ENCODE results near the gene RNF217. TPM values are rescaled to one million over a fixed set of nuclear protein-coding genes. Genes with fewer than 3 reads are reported as not detected.

The RNF217 gene
- total RNA-seq, 1 donor from 2014 or later: 14.2 TPM

- peak; percentile 44 for DNase-seq (ENCODE audit: low read depth)
- H3K36me3 ChIP-seq (ENCODE audit: control insufficient read depth, insufficient read depth, low read length): no peaks in the 10 kb centered on the region
- no peaks in the 10 kb centered on the region for H3K27me3 ChIP-seq (ENCODE audit: control insufficient read depth, insufficient read depth, low read length)
- no peak for FAIRE-seq
- H3K4me3 ChIP-seq (ENCODE audit: low read depth, low read length): no peak overlapping the region
- no peak for TF ChIP-seq CTCF (IDR thresholded peaks at IDR 0.05; ENCODE audit: insufficient read depth, low read length, severe bottlenecking)
These were observed 3.4 kb upstream of the RNF217 start for GRCh38 chr6:124958759-124959354.

- FAIRE-seq (no peak), DNase-seq (ENCODE audit: low read depth) (peak; percentile 45)
- no peak for TF ChIP-seq CTCF (IDR thresholded peaks at IDR 0.05; ENCODE audit: insufficient read depth, low read length, severe bottlenecking)
- Histone ChIP-seq H3K36me3 (ENCODE audit: control insufficient read depth, insufficient read depth, low read length) (no peaks in the 10 kb centered on the region), H3K4me3 (ENCODE audit: low read depth, low read length) (peak overlapping the region; percentile 65), H3K27me3 (ENCODE audit: control insufficient read depth, insufficient read depth, low read length) (no peaks in the 10 kb centered on the region)
These were observed 1.3 kb upstream of the RNF217 start for GRCh38 chr6:124960757-124961463.

- no peak for TF ChIP-seq CTCF (IDR thresholded peaks at IDR 0.05; ENCODE audit: insufficient read depth, low read length, severe bottlenecking)
- no peaks in the 10 kb centered on the region for H3K27me3 ChIP-seq (ENCODE audit: control insufficient read depth, insufficient read depth, low read length)
- no peak for DNase-seq (ENCODE audit: low read depth)
- no peak for FAIRE-seq
- H3K36me3 ChIP-seq (ENCODE audit: control insufficient read depth, insufficient read depth, low read length): no peaks in the 10 kb centered on the region
- peak overlapping the region; percentile 65 for H3K4me3 ChIP-seq (ENCODE audit: low read depth, low read length)
These were observed 817 bp upstream of the RNF217 start for GRCh38 chr6:124961464-124961776.

- FAIRE-seq (no peak), DNase-seq (ENCODE audit: low read depth) (no peak)
- Histone ChIP-seq H3K27me3 (ENCODE audit: control insufficient read depth, insufficient read depth, low read length) (no peaks in the 10 kb centered on the region), H3K4me3 (ENCODE audit: low read depth, low read length) (peak overlapping the region; percentile 65), H3K36me3 (ENCODE audit: control insufficient read depth, insufficient read depth, low read length) (no peaks in the 10 kb centered on the region)
- no peak for TF ChIP-seq CTCF (IDR thresholded peaks at IDR 0.05; ENCODE audit: insufficient read depth, low read length, severe bottlenecking)
These were observed 590 bp downstream of the RNF217 start for GRCh38 chr6:124962639-124963415.

- H3K27me3 ChIP-seq (ENCODE audit: control insufficient read depth, insufficient read depth, low read length): no peaks in the 10 kb centered on the region
- H3K36me3 ChIP-seq (ENCODE audit: control insufficient read depth, insufficient read depth, low read length): no peaks in the 10 kb centered on the region
- DNase-seq (ENCODE audit: low read depth) (peak; percentile 83), FAIRE-seq (no peak)
- H3K4me3 ChIP-seq (ENCODE audit: low read depth, low read length): peak overlapping the region; percentile 65
- no peak for TF ChIP-seq CTCF (IDR thresholded peaks at IDR 0.05; ENCODE audit: insufficient read depth, low read length, severe bottlenecking)
These were observed 1.2 kb downstream of the RNF217 start for GRCh38 chr6:124963416-124963785.
